Measurements from ENCODE around the gene FAM171A1. TPM values are rescaled to one million over a fixed set of nuclear protein-coding genes. Genes with fewer than 3 reads are reported as not detected.

FAM171A1 gene
- total and polyA plus RNA-seq, 2 donors (not counting 1 experiment from before 2014, with no cell fraction given): 8.8 to 10.3 TPM

- Histone ChIP-seq H3K36me3 (ENCODE audit: control insufficient read depth, insufficient read depth, low read length) (peaks cover 4% of the 10 kb centered on the region), H2AFZ (ENCODE audit: low read length) (no peak overlapping the region), H3K27ac (ENCODE audit: insufficient read depth, low read length) (no peak overlapping the region), H3K79me2 (ENCODE audit: control insufficient read depth, insufficient read depth, low read length) (no peaks in the 10 kb centered on the region), H3K27me3 (ENCODE audit: control insufficient read depth, insufficient read depth, low read length) (no peaks in the 10 kb centered on the region), H3K4me3 (replicated peaks in 1 of 4; ENCODE audit: control extremely low read depth in 1 of 4, insufficient read depth in 1 of 4, low read depth in 3 of 4, low read length in 4 of 4) (no peak overlapping the region), H3K4me2 (ENCODE audit: extremely low read depth, insufficient read depth, low read length) (no peak overlapping the region), H3K4me1 (ENCODE audit: control insufficient read depth, extremely low read depth, insufficient read depth, low read length) (peaks cover 5% of the 10 kb centered on the region), H3K9ac (ENCODE audit: insufficient read depth, low read length) (no peak overlapping the region), H3K9me3 (ENCODE audit: control insufficient read depth, insufficient read depth, low read depth, low read length) (no peaks in the 10 kb centered on the region), H4K20me1 (ENCODE audit: control insufficient read depth, extremely low read depth, insufficient read depth, low read length) (no peaks in the 10 kb centered on the region)
- DNase-seq (ENCODE audit: low read depth in 2 of 2): no peak
- no peak for TF ChIP-seq CTCF (conservative IDR thresholded peaks at IDR 0.05 in 1 of 2, IDR thresholded peaks at IDR 0.05 in 1 of 2; ENCODE audit: low read depth in 1 of 2, low read length in 2 of 2)
- TF ChIP-seq EZH2 (IDR thresholded peaks at IDR 0.05; ENCODE audit: low read length, missing control alignments): no peak
Observed at GRCh38 chr10:15213461-15213861, 157.6 kb downstream of the FAM171A1 start.

- Histone ChIP-seq H3K4me1 (ENCODE audit: control insufficient read depth, extremely low read depth, insufficient read depth, low read length) (peaks cover 5% of the 10 kb centered on the region), H3K27me3 (ENCODE audit: control insufficient read depth, insufficient read depth, low read length) (no peaks in the 10 kb centered on the region), H3K79me2 (ENCODE audit: control insufficient read depth, insufficient read depth, low read length) (no peaks in the 10 kb centered on the region), H2AFZ (ENCODE audit: low read length) (no peak overlapping the region), H3K27ac (ENCODE audit: insufficient read depth, low read length) (peak overlapping the region; percentile 62), H3K9ac (ENCODE audit: insufficient read depth, low read length) (no peak overlapping the region), H3K4me2 (ENCODE audit: extremely low read depth, insufficient read depth, low read length) (peak overlapping the region; percentile 70), H3K36me3 (ENCODE audit: control insufficient read depth, insufficient read depth, low read length) (peaks cover 4% of the 10 kb centered on the region), H3K4me3 (replicated peaks in 1 of 4; ENCODE audit: control extremely low read depth in 1 of 4, insufficient read depth in 1 of 4, low read depth in 3 of 4, low read length in 4 of 4) (no peak overlapping the region), H3K9me3 (ENCODE audit: control insufficient read depth, insufficient read depth, low read depth, low read length) (no peaks in the 10 kb centered on the region), H4K20me1 (ENCODE audit: control insufficient read depth, extremely low read depth, insufficient read depth, low read length) (no peaks in the 10 kb centered on the region)
- DNase-seq (ENCODE audit: low read depth in 2 of 2): peak; percentile 69 to 90
- TF ChIP-seq CTCF (conservative IDR thresholded peaks at IDR 0.05 in 1 of 2, IDR thresholded peaks at IDR 0.05 in 1 of 2; ENCODE audit: low read depth in 1 of 2, low read length in 2 of 2) (no peak), EZH2 (IDR thresholded peaks at IDR 0.05; ENCODE audit: low read length, missing control alignments) (no peak)
Observed at GRCh38 chr10:15211464-15211979, 159.6 kb downstream of the FAM171A1 start.

GRCh38 chr10:15210521-15210920 lies 160.6 kb downstream of the FAM171A1 start:
- TF ChIP-seq CTCF (conservative IDR thresholded peaks at IDR 0.05 in 1 of 2, IDR thresholded peaks at IDR 0.05 in 1 of 2; ENCODE audit: low read depth in 1 of 2, low read length in 2 of 2) (no peak), EZH2 (IDR thresholded peaks at IDR 0.05; ENCODE audit: low read length, missing control alignments) (no peak)
- H3K36me3 ChIP-seq (ENCODE audit: control insufficient read depth, insufficient read depth, low read length): peaks cover 4% of the 10 kb centered on the region
- H3K4me3 ChIP-seq (replicated peaks in 1 of 4; ENCODE audit: control extremely low read depth in 1 of 4, insufficient read depth in 1 of 4, low read depth in 3 of 4, low read length in 4 of 4): no peak overlapping the region
- no peak overlapping the region for H3K9ac ChIP-seq (ENCODE audit: insufficient read depth, low read length)
- no peak overlapping the region for H3K27ac ChIP-seq (ENCODE audit: insufficient read depth, low read length)
- no peaks in the 10 kb centered on the region for H4K20me1 ChIP-seq (ENCODE audit: control insufficient read depth, extremely low read depth, insufficient read depth, low read length)
- no peaks in the 10 kb centered on the region for H3K9me3 ChIP-seq (ENCODE audit: control insufficient read depth, insufficient read depth, low read depth, low read length)
- H3K4me2 ChIP-seq (ENCODE audit: extremely low read depth, insufficient read depth, low read length): no peak overlapping the region
- no peaks in the 10 kb centered on the region for H3K27me3 ChIP-seq (ENCODE audit: control insufficient read depth, insufficient read depth, low read length)
- no peaks in the 10 kb centered on the region for H3K79me2 ChIP-seq (ENCODE audit: control insufficient read depth, insufficient read depth, low read length)
- peaks cover 5% of the 10 kb centered on the region for H3K4me1 ChIP-seq (ENCODE audit: control insufficient read depth, extremely low read depth, insufficient read depth, low read length)
- DNase-seq (ENCODE audit: low read depth in 2 of 2): no peak
- H2AFZ ChIP-seq (ENCODE audit: low read length): no peak overlapping the region

Measured in fibroblast of lung (primary cell).